ENCODE measurements around the gene DAO. TPM values are rescaled to one million over a fixed set of nuclear protein-coding genes. Genes with fewer than 3 reads are reported as not detected.

DAO gene
- total RNA-seq, 1 experiment from 2014 or later: not detected

DNA sequence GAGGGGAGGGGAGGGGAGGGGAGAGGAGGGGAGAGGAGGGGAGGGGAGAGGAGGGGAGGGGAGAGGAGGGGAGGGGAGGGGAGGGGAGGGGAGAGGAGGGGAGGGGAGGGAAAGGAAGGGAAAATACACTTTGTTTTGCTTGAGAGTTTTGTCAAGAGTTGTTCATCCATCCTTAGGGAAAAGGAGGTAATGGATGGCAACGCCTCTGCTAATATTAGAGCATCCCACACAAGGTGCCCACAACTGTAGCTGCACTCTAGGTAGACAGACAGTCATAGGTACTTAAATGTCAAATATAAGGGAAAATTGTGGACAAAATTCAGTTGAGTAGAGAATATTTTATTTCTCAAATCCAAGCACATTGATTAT, 20.0 kb upstream of the DAO start:
- ChIA-PET CTCF (no interaction called here), POLR2A (ENCODE audit: low non-redundant PET) (interaction anchor here (0.6 to 0.7 kb wide), 2 partner anchors 11 to 297 kb away, joined by 4 to 7 read pairs; partner anchors contain the start of gene ISCU)
- H3K36me3 ChIP-seq (ENCODE audit: insufficient read depth, low read length, poor library complexity, severe bottlenecking): no peaks in the 10 kb centered on the region
- intact Hi-C loops (cut with micrococcal nuclease; ENCODE audit: unreplicated experiment): loop anchor here (5.0 to 10.0 kb wide), 2 partner anchors 235 to 602 kb away; partner anchors contain the start of genes ALKBH2 and UNG
- no peak overlapping the region for H3K4me3 ChIP-seq (ENCODE audit: low read depth, low read length, poor library complexity, severe bottlenecking)
- DNase-seq (ENCODE audit: low spot score): no peak
- H3K27ac ChIP-seq (ENCODE audit: low read depth, low read length, poor library complexity, severe bottlenecking): peak overlapping the region; percentile 72
- no peaks in the 10 kb centered on the region for H3K27me3 ChIP-seq (replicated peaks; ENCODE audit: insufficient read depth, low read depth, low read length, poor library complexity)
- H3K9me3 ChIP-seq (ENCODE audit: low read depth, low read length, poor library complexity, severe bottlenecking): peaks cover 3% of the 10 kb centered on the region
- BruUV-seq (replicated peaks): no TSS peak
- TF ChIP-seq EZH2 (IDR thresholded peaks at IDR 0.05; ENCODE audit: borderline replicate concordance, low read depth, low read length, poor library complexity, severe bottlenecking) (no peak), CTCF (conservative IDR thresholded peaks at IDR 0.05; ENCODE audit: low read depth, low read length) (no peak)
- peaks cover 18% of the 10 kb centered on the region for H3K4me1 ChIP-seq (ENCODE audit: insufficient read depth, low read length, poor library complexity, severe bottlenecking)

DNA sequence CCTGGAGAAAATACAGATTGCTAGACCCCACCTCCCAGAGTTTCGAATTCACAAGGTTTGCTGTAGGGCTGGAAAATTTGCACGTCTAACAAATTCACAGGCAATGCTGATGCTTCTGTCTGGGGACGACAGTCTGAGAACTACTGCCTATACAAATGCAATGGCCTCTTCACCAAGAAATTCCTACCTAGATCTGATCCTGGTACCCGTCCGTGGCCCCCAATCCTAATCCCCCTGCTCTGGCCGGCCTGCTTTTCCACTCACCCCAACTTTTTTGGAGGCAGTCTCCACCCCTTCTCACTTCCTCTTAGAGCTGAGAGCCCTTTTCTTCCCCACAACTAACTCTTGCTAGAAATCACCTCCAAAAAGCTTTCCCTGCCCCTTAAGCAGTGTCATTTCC, 19.4 kb upstream of the DAO start:
- no TSS peak for BruUV-seq (replicated peaks)
- POLR2A ChIA-PET (ENCODE audit: low non-redundant PET): no interaction called here
- DNase-seq (ENCODE audit: low spot score): no peak
- intact Hi-C loops (cut with micrococcal nuclease; ENCODE audit: unreplicated experiment): no loop called here
- Histone ChIP-seq H3K4me1 (ENCODE audit: insufficient read depth, low read length, poor library complexity, severe bottlenecking) (peaks cover 18% of the 10 kb centered on the region), H3K9me3 (ENCODE audit: low read depth, low read length, poor library complexity, severe bottlenecking) (no peaks in the 10 kb centered on the region), H3K4me3 (ENCODE audit: low read depth, low read length, poor library complexity, severe bottlenecking) (no peak overlapping the region), H3K27me3 (replicated peaks; ENCODE audit: insufficient read depth, low read depth, low read length, poor library complexity) (no peaks in the 10 kb centered on the region), H3K36me3 (ENCODE audit: insufficient read depth, low read length, poor library complexity, severe bottlenecking) (no peaks in the 10 kb centered on the region), H3K27ac (ENCODE audit: low read depth, low read length, poor library complexity, severe bottlenecking) (peak overlapping the region; percentile 72)
- CTCF ChIA-PET: interaction anchor here (0.7 kb wide), 1 partner anchor 24 kb away, joined by 9 read pairs; no protein-coding TSS in a partner anchor
- no peak for TF ChIP-seq EZH2 (IDR thresholded peaks at IDR 0.05; ENCODE audit: borderline replicate concordance, low read depth, low read length, poor library complexity, severe bottlenecking)
- no peak for TF ChIP-seq CTCF (conservative IDR thresholded peaks at IDR 0.05; ENCODE audit: low read depth, low read length)

DNA sequence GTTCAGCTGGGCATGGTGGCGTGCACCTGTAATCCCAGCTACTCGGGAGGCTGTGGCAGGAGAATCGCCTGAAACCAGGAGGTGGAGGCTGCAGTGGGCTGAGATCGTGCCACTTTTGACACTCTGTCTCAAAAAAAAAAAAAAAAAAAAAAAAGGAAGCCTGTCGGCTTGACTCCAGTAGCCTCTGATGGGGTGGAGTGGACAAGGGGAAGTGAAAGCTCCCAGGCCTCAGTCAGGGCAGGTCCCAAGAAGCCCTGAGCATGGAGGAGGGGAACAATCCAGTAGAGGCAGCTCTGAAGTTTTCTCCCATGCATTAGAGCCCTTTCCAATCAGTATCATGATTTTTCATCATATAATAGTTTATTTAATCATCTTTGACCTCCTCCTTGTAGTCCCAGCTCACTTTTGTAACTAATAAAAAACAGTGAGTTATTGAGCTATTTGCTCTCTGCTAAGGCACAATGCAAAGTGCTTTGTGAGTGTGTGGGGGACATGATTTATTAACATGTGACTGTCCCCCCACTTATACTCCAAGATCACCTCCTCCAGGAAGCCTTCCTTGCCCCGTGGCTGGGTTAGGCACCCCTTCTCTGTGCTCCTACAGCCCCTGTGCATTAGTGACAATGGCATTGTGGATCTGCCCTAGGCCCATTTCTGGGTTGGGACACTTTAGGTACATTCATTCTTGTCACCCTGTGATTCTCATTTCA, 17.9 kb upstream of the DAO start:
- TF ChIP-seq EZH2 (IDR thresholded peaks at IDR 0.05; ENCODE audit: borderline replicate concordance, low read depth, low read length, poor library complexity, severe bottlenecking) (no peak), CTCF (conservative IDR thresholded peaks at IDR 0.05; ENCODE audit: low read depth, low read length) (no peak)
- CTCF ChIA-PET: interaction anchor here (0.6 to 0.7 kb wide), 2 partner anchors 53 to 89 kb away, joined by 4 to 5 read pairs; no protein-coding TSS in a partner anchor
- BruUV-seq (replicated peaks): no TSS peak

More for the DNA sequence above, 17.9 kb upstream of the DAO start:
- no peak for DNase-seq (ENCODE audit: low spot score)
- H3K27me3 ChIP-seq (replicated peaks; ENCODE audit: insufficient read depth, low read depth, low read length, poor library complexity): no peaks in the 10 kb centered on the region
- H3K9me3 ChIP-seq (ENCODE audit: low read depth, low read length, poor library complexity, severe bottlenecking): no peaks in the 10 kb centered on the region
- no peak overlapping the region for H3K4me3 ChIP-seq (ENCODE audit: low read depth, low read length, poor library complexity, severe bottlenecking)
- intact Hi-C loops (cut with micrococcal nuclease; ENCODE audit: unreplicated experiment): no loop called here
- no peaks in the 10 kb centered on the region for H3K36me3 ChIP-seq (ENCODE audit: insufficient read depth, low read length, poor library complexity, severe bottlenecking)
- no peak overlapping the region for H3K27ac ChIP-seq (ENCODE audit: low read depth, low read length, poor library complexity, severe bottlenecking)
- H3K4me1 ChIP-seq (ENCODE audit: insufficient read depth, low read length, poor library complexity, severe bottlenecking): peaks cover 11% of the 10 kb centered on the region
- POLR2A ChIA-PET (ENCODE audit: low non-redundant PET): no interaction called here
